ENCODE results near the gene ANAPC15.

DNA sequence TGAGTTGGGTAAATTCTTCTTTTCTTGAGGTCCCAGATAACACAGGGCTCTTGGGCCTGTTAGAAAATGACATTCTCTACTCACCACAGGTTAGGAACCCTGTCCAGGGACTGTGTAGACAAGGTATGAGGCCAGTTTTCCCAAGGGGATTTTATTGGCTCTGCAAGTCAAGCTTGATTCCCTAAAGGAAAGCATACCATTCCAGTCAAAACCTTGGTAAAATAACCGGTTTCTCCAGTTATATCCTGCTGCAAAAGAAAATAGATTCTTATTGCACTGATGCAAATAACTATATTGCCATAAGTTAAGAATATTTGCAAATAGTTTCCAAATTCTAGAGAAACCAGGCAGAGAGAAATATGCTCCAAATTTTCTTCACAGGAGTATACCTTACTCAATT lies 13.5 kb upstream of the ANAPC15 start:
- TF ChIP-seq EZH2phosphoT487 (IDR thresholded peaks at IDR 0.05; ENCODE audit: borderline replicate concordance, low read length) (no peak), CTCF (IDR thresholded peaks at IDR 0.05; ENCODE audit: low read depth, low read length, poor library complexity, severe bottlenecking) (no peak)

Measured in DOHH2 (cell line).